HG02798 (cell line): ENCODE data around the gene IGF1R.

Source experiments
- ATAC-seq: cut with Tn5 transposase; IDR thresholded peaks from one replicate; pipeline ENCODE4 v1.9.1; 2021; ENCODE audit warnings: mild to moderate bottlenecking; ENCODE audit not compliant: unreplicated experiment, poor library complexity

Gene IGF1R

DNA sequence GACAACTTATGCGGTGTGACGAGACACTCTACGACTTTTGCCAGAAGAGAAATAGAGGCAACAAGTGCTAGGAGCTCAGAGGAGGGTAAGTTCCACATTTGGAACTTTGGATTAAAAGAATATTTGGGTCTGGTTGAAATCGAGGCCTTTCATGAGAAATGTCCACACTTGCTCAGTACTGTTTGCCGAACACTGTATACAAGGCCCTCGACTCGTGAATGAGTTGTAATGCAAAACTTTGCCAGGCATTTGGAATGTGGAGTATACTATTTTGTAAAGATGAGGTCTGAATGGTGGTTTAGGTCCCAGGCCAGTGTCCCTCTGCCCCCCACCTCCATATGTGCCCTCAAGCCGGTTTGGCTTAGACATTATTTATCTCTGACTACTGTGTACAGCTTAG lies 73.9 kb downstream of the IGF1R start:
- ATAC-seq: no peak

GRCh38 chr15:98722645-98723044 lies 74.3 kb downstream of the IGF1R start:
- ATAC-seq: no peak

DNA sequence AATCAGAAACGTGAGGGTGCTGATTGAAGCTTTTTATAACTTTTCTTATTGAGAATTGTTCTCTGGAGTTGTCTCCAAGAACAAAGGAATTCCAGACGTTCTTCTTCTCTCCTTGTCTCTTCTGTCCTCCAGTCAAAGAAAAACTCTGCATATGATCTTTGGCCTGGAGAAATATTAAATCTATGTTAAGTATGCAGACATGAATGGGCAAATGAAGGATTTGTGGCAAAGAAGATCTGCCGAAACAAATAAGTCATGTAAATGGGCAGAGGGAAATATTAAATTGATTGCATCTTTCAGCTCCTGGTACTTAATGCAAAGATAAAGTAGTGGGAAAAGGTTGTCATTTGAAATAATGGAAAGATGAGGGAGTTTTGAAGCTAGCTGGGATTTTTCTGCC lies 74.9 kb downstream of the IGF1R start:
- ATAC-seq: no peak

GRCh38 chr15:98724048-98724447 lies 75.7 kb downstream of the IGF1R start:
- ATAC-seq: no peak

DNA sequence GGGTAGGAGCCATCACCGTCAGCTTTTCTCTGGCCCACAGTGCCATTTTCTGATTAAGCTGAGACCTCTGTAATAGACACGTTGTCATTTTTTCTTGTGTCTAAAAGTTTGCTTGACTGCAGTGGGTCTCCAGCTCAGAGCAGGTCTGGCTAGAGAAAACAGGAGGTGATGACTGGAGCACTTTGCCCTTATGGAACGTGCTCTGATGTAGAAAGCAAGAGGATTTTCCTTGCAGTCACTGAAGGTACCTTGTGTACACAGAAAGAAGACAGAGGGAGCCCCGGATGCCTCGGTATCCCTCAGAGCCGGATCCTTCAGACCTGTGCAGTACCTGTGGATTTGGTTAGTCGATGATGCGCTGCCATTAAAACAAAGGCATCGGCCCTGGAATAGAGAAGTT lies 76.2 kb downstream of the IGF1R start:
- ATAC-seq: no peak

- no peak for ATAC-seq
These were observed 77.5 kb downstream of the IGF1R start for GRCh38 chr15:98725874-98726273.

DNA sequence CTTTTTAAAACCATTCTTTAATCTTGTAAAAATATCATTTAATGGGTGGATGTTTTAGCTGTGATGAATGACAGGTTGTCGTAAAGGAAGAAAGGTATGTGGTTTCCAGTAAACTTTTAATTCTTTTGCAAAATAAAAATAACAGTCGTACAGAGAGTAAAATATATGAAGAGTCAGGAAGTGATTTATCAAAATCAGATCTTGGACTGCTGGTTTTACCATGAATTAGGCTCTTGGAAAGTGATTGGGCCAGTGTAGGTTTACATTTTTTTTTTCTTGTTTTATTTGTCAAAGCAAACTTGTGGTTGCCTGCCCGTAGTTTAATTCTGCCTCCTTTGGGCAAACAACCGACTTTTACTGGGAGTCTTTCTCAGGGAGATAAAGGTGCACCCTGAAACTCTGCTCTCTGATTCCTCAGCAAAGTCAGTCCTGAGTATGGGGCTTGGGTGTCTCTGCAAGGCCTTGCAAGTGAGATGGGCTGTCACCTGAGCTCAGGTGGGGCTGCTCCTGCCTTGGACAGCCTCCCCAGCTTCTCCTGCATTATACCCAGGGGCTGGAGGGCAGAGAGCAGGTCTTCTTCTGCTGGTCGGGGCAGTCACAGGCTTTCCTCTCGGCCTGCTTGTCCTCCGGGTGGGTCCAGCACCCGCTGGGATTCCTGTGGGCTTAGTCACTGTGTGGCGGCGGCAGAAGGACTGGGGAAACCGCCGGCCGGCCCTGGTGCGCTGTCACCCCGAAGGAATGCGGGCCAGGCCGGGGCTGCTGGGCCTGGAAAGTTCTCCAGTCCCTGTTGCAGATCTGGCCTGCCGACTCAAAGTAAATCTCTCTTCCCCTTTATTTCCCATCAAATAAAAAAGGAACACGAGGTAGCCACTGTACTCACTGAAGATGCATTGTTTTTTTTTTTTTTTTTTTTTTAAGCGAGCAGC lies 79.0 kb downstream of the IGF1R start:
- ATAC-seq: no peak

GRCh38 chr15:98728082-98728810 lies 79.9 kb downstream of the IGF1R start:
- ATAC-seq: no peak

- no peak for ATAC-seq
These were observed 80.4 kb downstream of the IGF1R start for GRCh38 chr15:98728811-98729160.

DNA sequence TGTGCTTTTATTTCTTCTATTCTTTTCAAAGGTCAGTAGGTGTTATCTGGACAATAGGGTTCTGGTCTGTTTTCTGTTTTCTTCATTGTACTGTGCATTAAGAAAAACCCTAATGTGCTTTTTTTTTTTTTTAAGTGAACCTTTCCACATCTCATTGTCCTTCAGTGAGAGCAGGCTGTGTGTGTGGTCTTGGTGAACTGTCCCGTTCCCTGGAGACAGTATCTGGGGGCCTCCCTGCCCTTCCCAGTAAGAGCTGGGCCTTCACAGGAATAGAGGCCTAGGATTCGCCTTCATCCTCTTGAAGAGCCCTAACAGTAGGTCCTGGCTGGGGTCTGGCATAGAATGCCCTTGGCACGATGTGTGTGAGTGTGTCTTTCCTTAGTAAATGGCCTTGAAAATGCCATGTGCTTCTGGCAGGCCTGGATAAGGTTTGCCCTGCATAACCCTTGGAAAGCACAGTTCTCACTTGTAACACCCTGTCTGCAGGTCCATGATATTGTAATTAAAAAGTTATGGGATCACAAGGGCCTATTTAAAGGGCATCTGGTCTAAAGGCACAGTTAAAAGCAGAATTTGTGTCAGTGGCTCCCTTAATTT lies 81.2 kb downstream of the IGF1R start:
- ATAC-seq: no peak

- ATAC-seq: no peak
These were observed 82.7 kb downstream of the IGF1R start for GRCh38 chr15:98730860-98731711.

DNA sequence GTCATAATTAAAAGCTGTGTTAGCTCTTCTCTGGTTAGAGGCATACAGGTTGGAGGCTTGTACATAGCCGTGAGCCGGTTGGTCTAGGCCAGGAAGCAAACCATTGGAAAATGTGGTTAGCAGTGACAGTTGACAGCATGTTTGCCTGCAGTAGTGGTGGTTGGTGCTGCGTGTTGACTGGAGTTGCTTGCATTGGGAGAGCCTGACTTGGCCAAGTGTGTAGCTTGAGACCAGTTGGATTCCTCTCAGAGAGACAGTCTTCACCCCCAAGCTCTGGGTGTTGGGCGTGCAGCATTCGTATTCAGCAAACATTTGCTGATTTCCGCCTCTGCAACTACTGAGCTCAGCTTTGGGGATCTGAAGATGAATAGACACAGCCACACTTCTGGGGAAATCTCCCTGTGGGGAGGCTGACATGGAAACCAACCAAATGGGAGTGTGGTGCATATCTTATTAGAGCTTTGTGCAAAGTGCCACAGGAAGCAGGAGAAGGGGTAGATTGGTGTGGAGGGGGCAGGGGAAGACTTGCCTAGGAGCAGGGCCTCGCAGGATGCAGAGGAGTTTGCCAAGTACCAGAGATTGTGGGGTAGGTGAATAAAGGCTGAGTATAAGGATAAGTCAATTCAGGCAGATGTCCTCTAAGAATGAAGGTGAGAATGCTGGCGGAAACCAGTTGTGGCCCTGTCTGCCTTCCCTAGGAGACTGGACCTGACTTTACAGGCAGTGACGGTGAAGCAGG lies 83.5 kb downstream of the IGF1R start:
- no peak for ATAC-seq

GRCh38 chr15:98733098-98733497 lies 84.8 kb downstream of the IGF1R start:
- no peak for ATAC-seq

- no peak for ATAC-seq
These were observed 86.3 kb downstream of the IGF1R start for GRCh38 chr15:98734466-98735199.

- ATAC-seq: no peak
These were observed 87.0 kb downstream of the IGF1R start for GRCh38 chr15:98735304-98735703.

DNA sequence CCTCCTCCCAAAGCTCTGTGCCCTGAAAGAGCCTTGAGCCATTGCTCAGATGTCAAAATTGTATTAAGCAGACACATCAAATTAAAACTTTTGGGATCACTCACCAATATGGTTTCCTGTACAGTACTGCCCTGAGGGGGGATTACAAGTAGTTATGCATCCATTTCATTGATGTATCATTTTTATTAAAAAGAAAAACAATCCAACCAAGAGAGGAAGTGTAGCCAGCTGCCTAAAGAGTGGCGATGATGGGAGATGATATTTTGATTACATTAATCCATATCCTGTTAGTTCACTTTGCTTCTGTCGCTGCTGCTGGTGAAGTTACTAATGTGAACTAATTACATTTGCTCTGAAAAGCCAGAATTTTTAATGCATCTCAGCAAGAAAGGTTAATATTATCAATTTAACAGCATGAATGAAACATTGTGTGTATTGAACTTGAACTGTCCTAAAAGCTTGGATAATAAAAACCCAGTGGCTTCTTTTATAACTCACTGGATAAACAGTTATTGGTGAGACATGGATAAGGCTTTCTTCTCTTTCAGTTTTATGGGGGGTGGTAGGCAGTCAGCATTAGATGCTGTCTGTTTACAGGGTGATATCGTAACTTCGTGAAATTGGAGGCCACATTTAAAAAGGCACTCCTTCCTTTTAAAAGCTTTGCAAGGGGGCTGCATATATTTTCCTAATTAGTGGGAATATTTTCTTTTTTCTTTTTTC lies 87.7 kb downstream of the IGF1R start:
- no peak for ATAC-seq

DNA sequence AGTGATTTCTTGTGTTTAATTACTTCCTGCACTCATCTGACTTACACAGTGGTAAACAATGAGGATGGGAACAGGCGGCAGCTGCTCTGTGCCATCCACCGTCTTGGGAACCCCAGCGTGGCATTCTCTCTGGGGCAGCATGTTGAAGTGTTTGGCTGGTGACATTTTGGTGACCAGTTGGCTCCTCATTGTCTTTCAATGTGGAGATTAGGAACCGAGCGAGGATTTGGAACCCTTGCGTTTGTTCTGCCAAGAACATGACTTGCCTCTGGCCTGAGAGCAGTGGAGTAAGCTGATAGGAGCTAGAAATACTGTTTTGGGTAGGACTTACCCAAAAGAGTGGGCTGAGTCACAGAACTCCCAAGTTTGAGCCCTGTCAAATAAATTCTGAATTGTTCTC lies 88.8 kb downstream of the IGF1R start:
- no peak for ATAC-seq

DNA sequence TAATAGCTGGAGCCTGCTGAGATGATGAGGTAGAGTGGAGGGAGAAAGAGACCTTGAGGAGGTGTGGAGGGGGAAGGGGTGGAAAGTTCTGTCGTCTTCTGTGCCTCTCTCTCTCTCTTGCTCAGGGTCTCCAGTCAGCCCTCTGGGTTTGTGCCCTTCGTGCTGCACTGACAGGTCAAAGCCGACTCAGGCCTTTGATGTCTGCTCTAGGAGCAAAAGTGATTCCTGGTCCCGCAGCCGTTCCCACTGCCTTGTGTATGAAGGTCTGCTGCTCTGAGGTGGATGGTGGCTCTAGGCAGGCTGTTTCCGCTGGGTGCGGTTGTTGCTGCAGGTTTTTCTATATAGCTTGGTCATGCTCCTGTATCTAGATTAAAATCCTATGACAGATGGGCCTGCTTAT lies 89.4 kb downstream of the IGF1R start:
- no peak for ATAC-seq
